Measurements from ENCODE around the gene TMEM131.
"Not testable (repeated sequence)": the region's sequence is repeated elsewhere in the genome, so short reads cannot be mapped to it uniquely, and the experiment has no call there.

The TMEM131 gene

DNA sequence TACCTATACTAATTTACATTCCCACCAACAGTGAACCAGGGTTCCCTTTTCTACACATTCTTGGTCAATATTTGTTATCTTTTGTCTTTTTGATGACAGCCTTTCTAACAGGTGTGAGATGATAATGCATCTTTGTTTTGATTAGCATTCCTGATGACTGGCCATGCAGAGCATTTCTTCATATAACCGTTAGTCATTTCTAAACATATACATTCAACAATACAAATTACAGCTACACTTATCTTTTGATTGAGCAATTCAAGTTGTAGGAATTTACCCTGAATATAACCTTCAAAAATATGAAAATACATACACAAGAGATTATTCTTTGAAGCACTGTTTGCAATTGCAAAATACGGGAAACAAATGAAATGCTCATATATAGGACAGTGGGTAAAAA, 94.9 kb downstream of the TMEM131 start:
- Histone ChIP-seq H3K9ac (ENCODE audit: low read depth, low read length, poor library complexity) (no peak overlapping the region), H3K9me3 (replicated peaks in 1 of 2; ENCODE audit: control insufficient read depth in 2 of 2, insufficient read depth in 1 of 2, low read depth in 1 of 2, low read length in 2 of 2) (no peaks in the 10 kb centered on the region), H3K4me1 (ENCODE audit: control insufficient read depth in 2 of 2, insufficient read depth in 1 of 2, low read depth in 1 of 2, low read length in 2 of 2) (no peaks in the 10 kb centered on the region), H2AK5ac (ENCODE audit: low read depth, low read length) (no peak overlapping the region), H3K14ac (ENCODE audit: low read length) (no peak overlapping the region), H3K27ac (replicated peaks; ENCODE audit: low read length) (no peak overlapping the region), H2BK15ac (ENCODE audit: low read length) (no peak overlapping the region), H3K4ac (ENCODE audit: low read length) (no peak overlapping the region), H2BK5ac (ENCODE audit: low read length) (no peak overlapping the region), H2BK12ac (ENCODE audit: low read length) (no peak overlapping the region), H3K18ac (ENCODE audit: low read length) (no peak overlapping the region), H2BK120ac (ENCODE audit: low read depth, low read length) (no peak overlapping the region), H4K8ac (ENCODE audit: low read depth, low read length) (no peak overlapping the region), H2AFZ (ENCODE audit: low read length) (no peak overlapping the region), H3K36me3 (replicated peaks in 1 of 2; ENCODE audit: control insufficient read depth in 2 of 2, insufficient read depth in 2 of 2, low read length in 2 of 2) (peaks cover 0 to 4% of the 10 kb centered on the region in 2 donors), H4K91ac (ENCODE audit: low read depth, low read length, poor library complexity) (no peak overlapping the region), H3K4me3 (ENCODE audit: low read length in 2 of 2) (no peak overlapping the region), H3K79me1 (ENCODE audit: low read depth, low read length) (no peaks in the 10 kb centered on the region), H3K23ac (ENCODE audit: low read depth, low read length, poor library complexity) (no peak overlapping the region), H3K4me2 (ENCODE audit: insufficient read depth, low read length, poor library complexity, severe bottlenecking) (no peak overlapping the region), H3K27me3 (ENCODE audit: control insufficient read depth in 3 of 3, insufficient read depth in 3 of 3, low read depth in 1 of 3, low read length in 3 of 3) (no peaks in the 10 kb centered on the region)
- no peak for DNase-seq (ENCODE audit: low spot score)
- no CpG with 5 or more reads among the region's 2 CpGs for WGBS, 2 donors (ENCODE audit: extremely low coverage in 2 of 2, insufficient read length in 2 of 2, insufficient replicate concordance in 1 of 2)

DNA sequence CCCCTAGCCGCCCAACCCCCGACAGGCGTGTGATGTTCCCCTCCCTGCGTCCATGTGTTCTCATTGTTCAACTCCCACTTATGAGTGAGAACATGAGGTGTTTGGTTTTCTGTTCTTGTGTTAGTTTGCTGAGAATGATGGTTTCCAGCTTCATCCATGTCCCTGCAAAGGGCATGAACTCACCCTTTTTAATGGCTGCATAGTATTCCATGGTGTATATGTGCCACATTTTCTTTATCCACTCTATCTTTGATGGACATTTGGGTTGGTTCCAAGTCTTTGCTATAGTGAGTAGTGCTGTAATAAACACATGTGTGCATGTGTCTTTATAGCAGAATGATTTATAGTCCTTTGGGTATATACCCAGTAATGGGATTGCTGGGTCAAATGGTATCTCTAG, 102.7 kb downstream of the TMEM131 start:
- not testable (repeated sequence) for H2BK120ac ChIP-seq (ENCODE audit: low read depth, low read length); H3K27ac ChIP-seq (replicated peaks; ENCODE audit: low read length); H3K9me3 ChIP-seq (replicated peaks in 1 of 2; ENCODE audit: control insufficient read depth in 2 of 2, insufficient read depth in 1 of 2, low read depth in 1 of 2, low read length in 2 of 2); H2BK5ac ChIP-seq (ENCODE audit: low read length); H4K91ac ChIP-seq (ENCODE audit: low read depth, low read length, poor library complexity); H2BK15ac ChIP-seq (ENCODE audit: low read length); H3K36me3 ChIP-seq (replicated peaks in 1 of 2; ENCODE audit: control insufficient read depth in 2 of 2, insufficient read depth in 2 of 2, low read length in 2 of 2); H3K27me3 ChIP-seq (ENCODE audit: control insufficient read depth in 3 of 3, insufficient read depth in 3 of 3, low read depth in 1 of 3, low read length in 3 of 3); H3K4ac ChIP-seq (ENCODE audit: low read length); DNase-seq (ENCODE audit: low spot score); H4K8ac ChIP-seq (ENCODE audit: low read depth, low read length); H2AK5ac ChIP-seq (ENCODE audit: low read depth, low read length); H2AFZ ChIP-seq (ENCODE audit: low read length); H3K9ac ChIP-seq (ENCODE audit: low read depth, low read length, poor library complexity); H3K23ac ChIP-seq (ENCODE audit: low read depth, low read length, poor library complexity); H3K18ac ChIP-seq (ENCODE audit: low read length); H3K4me2 ChIP-seq (ENCODE audit: insufficient read depth, low read length, poor library complexity, severe bottlenecking); H3K14ac ChIP-seq (ENCODE audit: low read length); H3K79me1 ChIP-seq (ENCODE audit: low read depth, low read length); H2BK12ac ChIP-seq (ENCODE audit: low read length); H3K4me3 ChIP-seq (ENCODE audit: low read length in 2 of 2); H3K4me1 ChIP-seq (ENCODE audit: control insufficient read depth in 2 of 2, insufficient read depth in 1 of 2, low read depth in 1 of 2, low read length in 2 of 2)
- WGBS, 2 donors (ENCODE audit: extremely low coverage in 2 of 2, insufficient read length in 2 of 2, insufficient replicate concordance in 1 of 2) = no CpG with 5 or more reads among the region's 4 CpGs

DNA sequence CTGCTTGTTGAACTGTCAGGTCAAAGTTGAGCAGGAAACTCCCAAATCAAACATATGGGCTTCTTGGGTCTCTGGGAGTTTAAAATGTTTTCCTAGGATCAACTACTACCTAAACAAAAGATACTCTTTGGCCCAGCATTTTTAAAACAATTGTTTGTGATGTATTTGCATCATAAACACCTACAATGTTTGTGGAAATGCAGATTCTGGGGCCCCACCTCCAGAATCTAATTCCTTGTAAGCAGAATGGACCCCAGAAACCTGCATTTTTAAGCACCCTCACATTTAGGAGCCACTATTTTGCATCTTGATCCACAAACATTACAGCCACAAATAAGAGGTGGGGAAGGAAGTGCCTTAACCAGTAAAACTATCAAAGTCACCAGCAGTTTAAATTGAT, 104.1 kb downstream of the TMEM131 start:
- H2AFZ ChIP-seq (ENCODE audit: low read length) = no peak overlapping the region
- peaks cover 8 to 14% of the 10 kb centered on the region in 2 donors for H3K36me3 ChIP-seq (replicated peaks in 1 of 2; ENCODE audit: control insufficient read depth in 2 of 2, insufficient read depth in 2 of 2, low read length in 2 of 2)
- H3K4me1 ChIP-seq (ENCODE audit: control insufficient read depth in 2 of 2, insufficient read depth in 1 of 2, low read depth in 1 of 2, low read length in 2 of 2) = no peaks in the 10 kb centered on the region
- H3K27me3 ChIP-seq (ENCODE audit: control insufficient read depth in 3 of 3, insufficient read depth in 3 of 3, low read depth in 1 of 3, low read length in 3 of 3) = no peaks in the 10 kb centered on the region
- H3K4me3 ChIP-seq (ENCODE audit: low read length in 2 of 2) = no peak overlapping the region
- H3K14ac ChIP-seq (ENCODE audit: low read length) = no peak overlapping the region
- no peak overlapping the region for H3K4me2 ChIP-seq (ENCODE audit: insufficient read depth, low read length, poor library complexity, severe bottlenecking)
- no peak overlapping the region for H3K18ac ChIP-seq (ENCODE audit: low read length)
- no peak overlapping the region for H2BK12ac ChIP-seq (ENCODE audit: low read length)
- DNase-seq (ENCODE audit: low spot score) = no peak
- H2BK15ac ChIP-seq (ENCODE audit: low read length) = no peak overlapping the region
- H2BK120ac ChIP-seq (ENCODE audit: low read depth, low read length) = no peak overlapping the region
- H3K9ac ChIP-seq (ENCODE audit: low read depth, low read length, poor library complexity) = no peak overlapping the region
- no peaks in the 10 kb centered on the region for H3K79me1 ChIP-seq (ENCODE audit: low read depth, low read length)
- no peak overlapping the region for H4K8ac ChIP-seq (ENCODE audit: low read depth, low read length)
- H4K91ac ChIP-seq (ENCODE audit: low read depth, low read length, poor library complexity) = no peak overlapping the region
- no peak overlapping the region for H2AK5ac ChIP-seq (ENCODE audit: low read depth, low read length)
- H3K9me3 ChIP-seq (replicated peaks in 1 of 2; ENCODE audit: control insufficient read depth in 2 of 2, insufficient read depth in 1 of 2, low read depth in 1 of 2, low read length in 2 of 2) = peaks cover 5 to 13% of the 10 kb centered on the region in 2 donors
- no peak overlapping the region for H3K4ac ChIP-seq (ENCODE audit: low read length)
- no peak overlapping the region for H3K27ac ChIP-seq (replicated peaks; ENCODE audit: low read length)
- no peak overlapping the region for H3K23ac ChIP-seq (ENCODE audit: low read depth, low read length, poor library complexity)
- no peak overlapping the region for H2BK5ac ChIP-seq (ENCODE audit: low read length)

DNA sequence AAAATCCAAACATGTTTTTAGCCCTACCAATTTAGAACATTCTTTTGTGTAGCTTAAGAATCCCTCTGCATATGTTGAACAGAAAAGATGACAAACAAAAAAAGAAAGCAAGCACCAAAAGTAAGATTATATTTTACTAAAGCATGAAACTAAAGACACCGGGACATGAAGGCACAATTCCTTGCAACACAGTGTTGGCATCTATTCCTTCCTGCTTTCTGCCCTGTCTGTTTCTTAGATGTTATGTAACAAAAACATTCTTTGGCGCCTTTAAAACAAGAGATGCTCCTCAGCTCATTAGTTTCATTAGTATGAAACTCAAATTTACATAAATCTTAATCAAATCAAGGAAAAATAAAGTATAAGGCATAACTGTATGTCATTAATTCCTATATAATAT, 106.6 kb downstream of the TMEM131 start:
- no CpG with 5 or more reads among the region's 2 CpGs for WGBS, 2 donors (ENCODE audit: extremely low coverage in 2 of 2, insufficient read length in 2 of 2, insufficient replicate concordance in 1 of 2)
- no peak overlapping the region for H3K9ac ChIP-seq (ENCODE audit: low read depth, low read length, poor library complexity)
- H3K4me2 ChIP-seq (ENCODE audit: insufficient read depth, low read length, poor library complexity, severe bottlenecking) = no peak overlapping the region
- no peak overlapping the region for H3K4ac ChIP-seq (ENCODE audit: low read length)
- H3K23ac ChIP-seq (ENCODE audit: low read depth, low read length, poor library complexity) = no peak overlapping the region
- peaks cover 12 to 35% of the 10 kb centered on the region in 2 donors for H3K36me3 ChIP-seq (replicated peaks in 1 of 2; ENCODE audit: control insufficient read depth in 2 of 2, insufficient read depth in 2 of 2, low read length in 2 of 2)
- H3K79me1 ChIP-seq (ENCODE audit: low read depth, low read length) = no peaks in the 10 kb centered on the region
- no peak overlapping the region for H3K18ac ChIP-seq (ENCODE audit: low read length)
- no peak overlapping the region for H3K4me3 ChIP-seq (ENCODE audit: low read length in 2 of 2)
- H3K27me3 ChIP-seq (ENCODE audit: control insufficient read depth in 3 of 3, insufficient read depth in 3 of 3, low read depth in 1 of 3, low read length in 3 of 3) = no peaks in the 10 kb centered on the region
- DNase-seq (ENCODE audit: low spot score) = no peak
- no peaks in the 10 kb centered on the region for H3K4me1 ChIP-seq (ENCODE audit: control insufficient read depth in 2 of 2, insufficient read depth in 1 of 2, low read depth in 1 of 2, low read length in 2 of 2)
- H2AFZ ChIP-seq (ENCODE audit: low read length) = no peak overlapping the region
- no peak overlapping the region for H3K14ac ChIP-seq (ENCODE audit: low read length)
- H2BK15ac ChIP-seq (ENCODE audit: low read length) = no peak overlapping the region
- H2AK5ac ChIP-seq (ENCODE audit: low read depth, low read length) = no peak overlapping the region
- H4K8ac ChIP-seq (ENCODE audit: low read depth, low read length) = no peak overlapping the region
- no peak overlapping the region for H3K27ac ChIP-seq (replicated peaks; ENCODE audit: low read length)
- no peak overlapping the region for H2BK12ac ChIP-seq (ENCODE audit: low read length)
- H2BK120ac ChIP-seq (ENCODE audit: low read depth, low read length) = no peak overlapping the region
- H3K9me3 ChIP-seq (replicated peaks in 1 of 2; ENCODE audit: control insufficient read depth in 2 of 2, insufficient read depth in 1 of 2, low read depth in 1 of 2, low read length in 2 of 2) = peaks cover 9 to 34% of the 10 kb centered on the region in 2 donors
- H2BK5ac ChIP-seq (ENCODE audit: low read length) = no peak overlapping the region
- no peak overlapping the region for H4K91ac ChIP-seq (ENCODE audit: low read depth, low read length, poor library complexity)

Data from neuronal stem cell (in vitro differentiated cells).